ENCODE measurements around the gene NDRG3.

- TF ChIP-seq EP300 (IDR thresholded peaks at IDR 0.05; ENCODE audit: borderline replicate concordance in 1 of 2, low read depth in 2 of 2, low read length in 2 of 2) (no peak), CTCF (IDR thresholded peaks at IDR 0.05; ENCODE audit: control extremely low read depth in 1 of 3, insufficient read depth in 1 of 3, low read depth in 1 of 3, low read length in 3 of 3) (no peak), BRCA1 (IDR thresholded peaks at IDR 0.05; ENCODE audit: low read depth, low read length) (no peak), EGR1 (IDR thresholded peaks at IDR 0.05; ENCODE audit: borderline replicate concordance, low read depth, low read length) (no peak), CBX5 (IDR thresholded peaks at IDR 0.05; ENCODE audit: low read depth, low read length) (no peak), GTF2F1 (IDR thresholded peaks at IDR 0.05; ENCODE audit: borderline replicate concordance, low read depth, low read length) (no peak), ATF3 (IDR thresholded peaks at IDR 0.05; ENCODE audit: insufficient read depth, low read depth, low read length) (no peak), JUND (IDR thresholded peaks at IDR 0.05; ENCODE audit: low read length) (no peak), POLR2AphosphoS5 (IDR thresholded peaks at IDR 0.05; ENCODE audit: low read depth, low read length) (no peak), CTBP2 (IDR thresholded peaks at IDR 0.05; ENCODE audit: borderline replicate concordance, insufficient read depth, insufficient read length, low read length) (no peak)
These were observed 33.8 kb upstream of the NDRG3 start for GRCh38 chr20:36779656-36780025.

All from H1 (cell line).